ENCODE results near the gene RBFOX1.

The RBFOX1 gene

DNA sequence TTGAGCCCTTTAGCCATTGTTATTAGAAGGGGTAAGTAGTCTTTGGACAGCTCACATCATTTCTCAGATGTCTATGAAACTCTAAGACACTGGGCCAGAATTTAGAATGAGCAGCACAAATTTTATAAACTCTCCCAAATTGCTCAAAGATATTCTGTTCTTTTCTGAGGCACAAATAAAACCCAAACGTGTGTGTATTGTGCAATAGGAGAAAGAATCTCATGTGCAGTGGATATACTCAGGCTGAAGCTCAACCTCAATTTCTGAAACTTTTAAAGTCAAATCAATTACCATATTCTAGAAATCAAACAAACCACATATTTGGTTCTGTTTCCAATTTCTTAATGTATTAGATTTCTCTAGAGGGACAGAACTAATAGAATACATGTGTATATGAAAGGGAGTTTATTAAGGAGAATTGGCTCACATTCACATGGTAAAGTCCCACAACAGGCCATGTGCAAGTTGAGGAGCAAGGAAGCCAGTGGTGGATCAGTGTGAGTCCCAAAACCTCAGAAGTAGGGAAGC lies 403.6 kb downstream of the RBFOX1 start:
- H3K79me1 ChIP-seq (ENCODE audit: low read depth, low read length): no peaks in the 10 kb centered on the region
- no peak overlapping the region for H3K4ac ChIP-seq (ENCODE audit: low read length)
- H3K4me3 ChIP-seq (ENCODE audit: low read length in 2 of 2): no peak overlapping the region
- H3K36me3 ChIP-seq (replicated peaks in 1 of 2; ENCODE audit: control insufficient read depth in 2 of 2, insufficient read depth in 2 of 2, low read length in 2 of 2): no peaks in the 10 kb centered on the region
- no peak overlapping the region for H2BK12ac ChIP-seq (ENCODE audit: low read length)
- DNase-seq (ENCODE audit: low spot score): no peak
- H3K4me2 ChIP-seq (ENCODE audit: insufficient read depth, low read length, poor library complexity, severe bottlenecking): no peak overlapping the region
- no peak overlapping the region for H3K9ac ChIP-seq (ENCODE audit: low read depth, low read length, poor library complexity)
- no peak overlapping the region for H4K8ac ChIP-seq (ENCODE audit: low read depth, low read length)
- H3K18ac ChIP-seq (ENCODE audit: low read length): no peak overlapping the region
- H3K27me3 ChIP-seq (ENCODE audit: control insufficient read depth in 3 of 3, insufficient read depth in 3 of 3, low read depth in 1 of 3, low read length in 3 of 3): no peaks in the 10 kb centered on the region
- no peak overlapping the region for H3K27ac ChIP-seq (replicated peaks; ENCODE audit: low read length)
- no peak overlapping the region for H2BK120ac ChIP-seq (ENCODE audit: low read depth, low read length)
- H2BK5ac ChIP-seq (ENCODE audit: low read length): no peak overlapping the region
- H2AFZ ChIP-seq (ENCODE audit: low read length): no peak overlapping the region
- no peak overlapping the region for H3K23ac ChIP-seq (ENCODE audit: low read depth, low read length, poor library complexity)
- no CpG with 5 or more reads among the region's 1 CpG for WGBS, 2 donors (ENCODE audit: extremely low coverage in 2 of 2, insufficient read length in 2 of 2, insufficient replicate concordance in 1 of 2)
- H2AK5ac ChIP-seq (ENCODE audit: low read depth, low read length): no peak overlapping the region
- no peak overlapping the region for H2BK15ac ChIP-seq (ENCODE audit: low read length)
- no peaks in the 10 kb centered on the region for H3K4me1 ChIP-seq (ENCODE audit: control insufficient read depth in 2 of 2, insufficient read depth in 1 of 2, low read depth in 1 of 2, low read length in 2 of 2)
- H3K14ac ChIP-seq (ENCODE audit: low read length): no peak overlapping the region
- peaks cover 0 to 1% of the 10 kb centered on the region in 2 donors for H3K9me3 ChIP-seq (replicated peaks in 1 of 2; ENCODE audit: control insufficient read depth in 2 of 2, insufficient read depth in 1 of 2, low read depth in 1 of 2, low read length in 2 of 2)
- no peak overlapping the region for H4K91ac ChIP-seq (ENCODE audit: low read depth, low read length, poor library complexity)

DNA sequence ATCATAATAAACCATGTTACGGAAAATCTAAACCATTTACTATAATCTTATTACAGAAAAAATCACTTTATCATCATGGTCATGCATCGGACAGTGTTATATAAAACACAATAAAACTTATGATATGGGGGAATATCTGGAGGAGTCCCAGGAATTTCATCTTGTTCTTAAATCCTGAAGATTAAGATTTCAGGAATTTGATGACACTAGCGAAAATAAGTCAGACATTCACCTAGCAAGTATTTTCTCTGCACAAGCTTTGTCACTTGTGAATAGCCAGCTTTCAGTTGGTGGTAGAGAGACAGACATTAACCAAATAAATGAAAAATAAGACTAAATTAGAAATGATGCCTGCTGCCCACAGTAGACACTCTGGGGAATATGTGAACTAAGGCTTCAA lies 410.0 kb downstream of the RBFOX1 start:
- Histone ChIP-seq H3K79me1 (ENCODE audit: low read depth, low read length) (no peaks in the 10 kb centered on the region), H3K18ac (ENCODE audit: low read length) (no peak overlapping the region), H3K4ac (ENCODE audit: low read length) (no peak overlapping the region), H4K91ac (ENCODE audit: low read depth, low read length, poor library complexity) (no peak overlapping the region), H3K27me3 (ENCODE audit: control insufficient read depth in 3 of 3, insufficient read depth in 3 of 3, low read depth in 1 of 3, low read length in 3 of 3) (no peaks in the 10 kb centered on the region), H3K4me3 (ENCODE audit: low read length in 2 of 2) (no peak overlapping the region), H2BK15ac (ENCODE audit: low read length) (no peak overlapping the region), H3K9ac (ENCODE audit: low read depth, low read length, poor library complexity) (no peak overlapping the region), H3K27ac (replicated peaks; ENCODE audit: low read length) (no peak overlapping the region), H2AK5ac (ENCODE audit: low read depth, low read length) (no peak overlapping the region), H3K4me1 (ENCODE audit: control insufficient read depth in 2 of 2, insufficient read depth in 1 of 2, low read depth in 1 of 2, low read length in 2 of 2) (peaks cover 0 to 1% of the 10 kb centered on the region in 2 donors), H3K14ac (ENCODE audit: low read length) (no peak overlapping the region), H3K36me3 (replicated peaks in 1 of 2; ENCODE audit: control insufficient read depth in 2 of 2, insufficient read depth in 2 of 2, low read length in 2 of 2) (no peaks in the 10 kb centered on the region), H2AFZ (ENCODE audit: low read length) (no peak overlapping the region), H2BK5ac (ENCODE audit: low read length) (no peak overlapping the region), H2BK12ac (ENCODE audit: low read length) (no peak overlapping the region), H4K8ac (ENCODE audit: low read depth, low read length) (no peak overlapping the region), H3K23ac (ENCODE audit: low read depth, low read length, poor library complexity) (no peak overlapping the region), H2BK120ac (ENCODE audit: low read depth, low read length) (no peak overlapping the region), H3K9me3 (replicated peaks in 1 of 2; ENCODE audit: control insufficient read depth in 2 of 2, insufficient read depth in 1 of 2, low read depth in 1 of 2, low read length in 2 of 2) (peaks cover 0 to 1% of the 10 kb centered on the region in 2 donors), H3K4me2 (ENCODE audit: insufficient read depth, low read length, poor library complexity, severe bottlenecking) (no peak overlapping the region)
- WGBS, 2 donors (ENCODE audit: extremely low coverage in 2 of 2, insufficient read length in 2 of 2, insufficient replicate concordance in 1 of 2): no CpG with 5 or more reads among the region's 3 CpGs
- DNase-seq (ENCODE audit: low spot score): no peak

DNA sequence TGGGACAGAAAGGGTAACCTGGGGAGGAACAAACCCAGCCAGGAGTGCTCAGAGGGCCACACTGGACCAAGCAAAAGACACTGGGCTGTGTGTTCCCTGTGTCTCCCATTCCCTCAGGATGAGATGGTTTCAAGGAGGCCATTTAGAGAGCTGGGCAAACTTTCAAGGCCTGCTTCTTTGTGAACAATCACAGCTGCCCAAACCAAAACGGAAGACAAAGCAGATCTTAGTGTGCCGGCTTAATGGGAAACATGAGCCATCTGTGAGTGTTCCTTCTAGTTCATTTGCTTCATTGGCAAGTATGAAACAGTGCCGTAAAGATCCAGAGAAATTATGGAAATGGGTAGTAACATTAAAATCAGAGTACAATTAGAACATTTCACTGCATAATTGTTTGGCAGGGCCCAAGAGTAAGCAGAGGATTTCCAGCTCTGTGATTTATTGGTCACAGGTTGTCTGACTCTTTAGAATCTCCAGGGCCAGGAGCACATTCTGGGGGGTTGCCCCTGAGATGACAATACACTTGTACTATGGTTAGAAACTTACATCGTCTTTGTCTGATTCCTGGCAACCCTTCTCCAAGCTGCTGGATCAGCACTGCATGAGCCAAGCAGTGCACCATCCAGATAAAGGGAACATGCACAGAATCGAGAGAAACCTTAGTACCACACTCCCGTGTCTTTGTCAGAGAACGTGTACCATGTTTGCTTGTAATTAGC lies 412.1 kb downstream of the RBFOX1 start:
- H3K23ac ChIP-seq (ENCODE audit: low read depth, low read length, poor library complexity): no peak overlapping the region
- H3K27ac ChIP-seq (replicated peaks; ENCODE audit: low read length): no peak overlapping the region
- H3K18ac ChIP-seq (ENCODE audit: low read length): peak overlapping the region; percentile 7
- no peak overlapping the region for H4K8ac ChIP-seq (ENCODE audit: low read depth, low read length)
- H3K79me1 ChIP-seq (ENCODE audit: low read depth, low read length): no peaks in the 10 kb centered on the region
- H3K4me2 ChIP-seq (ENCODE audit: insufficient read depth, low read length, poor library complexity, severe bottlenecking): no peak overlapping the region
- H2BK120ac ChIP-seq (ENCODE audit: low read depth, low read length): no peak overlapping the region
- no peak overlapping the region for H3K14ac ChIP-seq (ENCODE audit: low read length)
- H2BK15ac ChIP-seq (ENCODE audit: low read length): no peak overlapping the region
- H3K4me1 ChIP-seq (ENCODE audit: control insufficient read depth in 2 of 2, insufficient read depth in 1 of 2, low read depth in 1 of 2, low read length in 2 of 2): peaks cover 0 to 1% of the 10 kb centered on the region in 2 donors
- H3K9me3 ChIP-seq (replicated peaks in 1 of 2; ENCODE audit: control insufficient read depth in 2 of 2, insufficient read depth in 1 of 2, low read depth in 1 of 2, low read length in 2 of 2): no peaks in the 10 kb centered on the region
- H3K4me3 ChIP-seq (ENCODE audit: low read length in 2 of 2): no peak overlapping the region
- no peak overlapping the region for H3K4ac ChIP-seq (ENCODE audit: low read length)
- no peak overlapping the region for H3K9ac ChIP-seq (ENCODE audit: low read depth, low read length, poor library complexity)
- no peak overlapping the region for H2AK5ac ChIP-seq (ENCODE audit: low read depth, low read length)
- H2AFZ ChIP-seq (ENCODE audit: low read length): no peak overlapping the region
- no peak overlapping the region for H2BK5ac ChIP-seq (ENCODE audit: low read length)
- no peak overlapping the region for H4K91ac ChIP-seq (ENCODE audit: low read depth, low read length, poor library complexity)
- H2BK12ac ChIP-seq (ENCODE audit: low read length): no peak overlapping the region
- DNase-seq (ENCODE audit: low spot score): no peak
- no CpG with 5 or more reads among the region's 7 CpGs for WGBS, 2 donors (ENCODE audit: extremely low coverage in 2 of 2, insufficient read length in 2 of 2, insufficient replicate concordance in 1 of 2)
- H3K36me3 ChIP-seq (replicated peaks in 1 of 2; ENCODE audit: control insufficient read depth in 2 of 2, insufficient read depth in 2 of 2, low read length in 2 of 2): no peaks in the 10 kb centered on the region
- no peaks in the 10 kb centered on the region for H3K27me3 ChIP-seq (ENCODE audit: control insufficient read depth in 3 of 3, insufficient read depth in 3 of 3, low read depth in 1 of 3, low read length in 3 of 3)

DNA sequence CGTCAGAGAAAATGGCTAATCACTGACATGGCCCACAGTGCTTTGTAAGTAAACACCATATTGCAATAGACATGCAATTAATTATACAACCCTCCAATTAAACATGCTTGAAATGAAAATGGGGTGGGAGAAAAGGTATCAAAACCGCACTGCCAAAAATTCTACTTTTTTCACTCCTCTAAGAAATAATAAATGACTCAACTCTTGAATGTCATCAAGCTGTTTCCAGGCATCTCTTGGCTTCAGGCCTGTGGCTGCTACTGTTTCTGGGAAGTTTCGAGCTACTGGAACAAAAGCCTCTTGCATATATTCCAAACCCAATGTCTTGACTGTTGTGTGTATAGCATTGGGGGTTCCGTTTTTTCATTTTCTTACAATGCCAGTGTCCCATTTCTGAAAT lies 412.6 kb downstream of the RBFOX1 start:
- H3K79me1 ChIP-seq (ENCODE audit: low read depth, low read length): no peaks in the 10 kb centered on the region
- H4K8ac ChIP-seq (ENCODE audit: low read depth, low read length): no peak overlapping the region
- no peak overlapping the region for H3K18ac ChIP-seq (ENCODE audit: low read length)
- H3K4me2 ChIP-seq (ENCODE audit: insufficient read depth, low read length, poor library complexity, severe bottlenecking): no peak overlapping the region
- H3K9ac ChIP-seq (ENCODE audit: low read depth, low read length, poor library complexity): no peak overlapping the region
- H3K4me1 ChIP-seq (ENCODE audit: control insufficient read depth in 2 of 2, insufficient read depth in 1 of 2, low read depth in 1 of 2, low read length in 2 of 2): peaks cover 0 to 1% of the 10 kb centered on the region in 2 donors
- H3K4me3 ChIP-seq (ENCODE audit: low read length in 2 of 2): no peak overlapping the region
- no peaks in the 10 kb centered on the region for H3K9me3 ChIP-seq (replicated peaks in 1 of 2; ENCODE audit: control insufficient read depth in 2 of 2, insufficient read depth in 1 of 2, low read depth in 1 of 2, low read length in 2 of 2)
- no peak overlapping the region for H2AK5ac ChIP-seq (ENCODE audit: low read depth, low read length)
- no peak overlapping the region for H2AFZ ChIP-seq (ENCODE audit: low read length)
- WGBS, 2 donors (ENCODE audit: extremely low coverage in 2 of 2, insufficient read length in 2 of 2, insufficient replicate concordance in 1 of 2): no CpG with 5 or more reads among the region's 4 CpGs
- no peaks in the 10 kb centered on the region for H3K36me3 ChIP-seq (replicated peaks in 1 of 2; ENCODE audit: control insufficient read depth in 2 of 2, insufficient read depth in 2 of 2, low read length in 2 of 2)
- no peak overlapping the region for H2BK12ac ChIP-seq (ENCODE audit: low read length)
- no peak overlapping the region for H2BK15ac ChIP-seq (ENCODE audit: low read length)
- H3K27ac ChIP-seq (replicated peaks; ENCODE audit: low read length): no peak overlapping the region
- no peak overlapping the region for H2BK120ac ChIP-seq (ENCODE audit: low read depth, low read length)
- DNase-seq (ENCODE audit: low spot score): no peak
- no peak overlapping the region for H2BK5ac ChIP-seq (ENCODE audit: low read length)
- H3K27me3 ChIP-seq (ENCODE audit: control insufficient read depth in 3 of 3, insufficient read depth in 3 of 3, low read depth in 1 of 3, low read length in 3 of 3): no peaks in the 10 kb centered on the region
- H3K14ac ChIP-seq (ENCODE audit: low read length): no peak overlapping the region
- H4K91ac ChIP-seq (ENCODE audit: low read depth, low read length, poor library complexity): no peak overlapping the region
- H3K23ac ChIP-seq (ENCODE audit: low read depth, low read length, poor library complexity): no peak overlapping the region
- no peak overlapping the region for H3K4ac ChIP-seq (ENCODE audit: low read length)
